ENCODE results near the gene CBLIF. TPM values are rescaled to one million over a fixed set of nuclear protein-coding genes. Genes with fewer than 3 reads are reported as not detected.
A peak's percentile ranks its signal among the peaks of the same experiment; 100 is the strongest.

The CBLIF gene
- total RNA-seq, 1 donor from 2014 or later, result not detected

- TF ChIP-seq CTCF (IDR thresholded peaks at IDR 0.05; ENCODE audit: insufficient read depth, low read length, severe bottlenecking), result peak; percentile 43
- H3K36me3 ChIP-seq (ENCODE audit: control insufficient read depth, insufficient read depth, low read length), result peaks cover 9% of the 10 kb centered on the region
- FAIRE-seq (no peak), DNase-seq (ENCODE audit: low read depth) (peak; percentile 60)
- no peak overlapping the region for H3K4me3 ChIP-seq (ENCODE audit: low read depth, low read length)
- H3K27me3 ChIP-seq (ENCODE audit: control insufficient read depth, insufficient read depth, low read length), result no peaks in the 10 kb centered on the region
These were observed 42.6 kb downstream of the CBLIF start for GRCh38 chr11:59802639-59803176.

- no peaks in the 10 kb centered on the region for H3K27me3 ChIP-seq (ENCODE audit: control insufficient read depth, insufficient read depth, low read length)
- no peak for FAIRE-seq
- H3K36me3 ChIP-seq (ENCODE audit: control insufficient read depth, insufficient read depth, low read length), result peaks cover 8% of the 10 kb centered on the region
- no peak for TF ChIP-seq CTCF (IDR thresholded peaks at IDR 0.05; ENCODE audit: insufficient read depth, low read length, severe bottlenecking)
- DNase-seq (ENCODE audit: low read depth), result peak; percentile 59
- no peak overlapping the region for H3K4me3 ChIP-seq (ENCODE audit: low read depth, low read length)
These were observed 43.2 kb downstream of the CBLIF start for GRCh38 chr11:59801981-59802638.

GRCh38 chr11:59801160-59801706 is 44.1 kb downstream of the CBLIF start:
- DNase-seq (ENCODE audit: low read depth), result peak; percentile 61
- no peak for TF ChIP-seq CTCF (IDR thresholded peaks at IDR 0.05; ENCODE audit: insufficient read depth, low read length, severe bottlenecking)
- no peak for FAIRE-seq
- Histone ChIP-seq H3K27me3 (ENCODE audit: control insufficient read depth, insufficient read depth, low read length) (no peaks in the 10 kb centered on the region), H3K4me3 (ENCODE audit: low read depth, low read length) (no peak overlapping the region), H3K36me3 (ENCODE audit: control insufficient read depth, insufficient read depth, low read length) (peaks cover 4% of the 10 kb centered on the region)

- Histone ChIP-seq H3K27me3 (ENCODE audit: control insufficient read depth, insufficient read depth, low read length) (no peaks in the 10 kb centered on the region), H3K36me3 (ENCODE audit: control insufficient read depth, insufficient read depth, low read length) (peaks cover 4% of the 10 kb centered on the region), H3K4me3 (ENCODE audit: low read depth, low read length) (no peak overlapping the region)
- no peak for TF ChIP-seq CTCF (IDR thresholded peaks at IDR 0.05; ENCODE audit: insufficient read depth, low read length, severe bottlenecking)
- DNase-seq (ENCODE audit: low read depth) (no peak), FAIRE-seq (no peak)
These were observed 44.8 kb downstream of the CBLIF start for GRCh38 chr11:59800390-59801025.

GRCh38 chr11:59794417-59794816 is 50.9 kb downstream of the CBLIF start:
- H3K27me3 ChIP-seq (ENCODE audit: control insufficient read depth, insufficient read depth, low read length), result no peaks in the 10 kb centered on the region
- TF ChIP-seq CTCF (IDR thresholded peaks at IDR 0.05; ENCODE audit: insufficient read depth, low read length, severe bottlenecking), result no peak
- FAIRE-seq (peak; percentile 68), DNase-seq (ENCODE audit: low read depth) (no peak)
- peaks cover 17% of the 10 kb centered on the region for H3K36me3 ChIP-seq (ENCODE audit: control insufficient read depth, insufficient read depth, low read length)
- H3K4me3 ChIP-seq (ENCODE audit: low read depth, low read length), result no peak overlapping the region
